Osteocyte (in vitro differentiated cells): ENCODE results near the gene MCF2L2. TPM values are rescaled to one million over a fixed set of nuclear protein-coding genes. Genes with fewer than 3 reads are reported as not detected.
A peak's percentile ranks its signal among the peaks of the same experiment; 100 is the strongest.

ENCODE experiments used
- DNase-seq: peaks from one replicate; pipeline ENCODE4 v3.0.0; 2021; ENCODE audit warnings: mixed read lengths; ENCODE audit not compliant: unreplicated experiment; ENCODE audit errors: extremely low spot score
- H3K27ac Mint-ChIP-seq: one replicate; pipeline ENCODE4 v1.8.0; 2021; ENCODE audit warnings: mild to moderate bottlenecking, mixed read lengths; ENCODE audit not compliant: unreplicated experiment
- H3K27me3 Mint-ChIP-seq: one replicate; pipeline ENCODE4 v1.8.0; 2021; ENCODE audit warnings: mixed read lengths; ENCODE audit not compliant: unreplicated experiment
- H3K36me3 Mint-ChIP-seq: one replicate; pipeline ENCODE4 v1.8.0; 2021; ENCODE audit warnings: mixed read lengths; ENCODE audit not compliant: unreplicated experiment
- H3K4me1 Mint-ChIP-seq: one replicate; pipeline ENCODE4 v1.8.0; 2021; ENCODE audit warnings: mixed read lengths; ENCODE audit not compliant: unreplicated experiment
- H3K4me3 Mint-ChIP-seq: one replicate; pipeline ENCODE4 v1.8.0; 2021; ENCODE audit warnings: mild to moderate bottlenecking, moderate library complexity, mixed read lengths; ENCODE audit not compliant: unreplicated experiment
- H3K9me3 Mint-ChIP-seq: one replicate; pipeline ENCODE4 v1.8.0; 2021; ENCODE audit warnings: mixed read lengths; ENCODE audit not compliant: unreplicated experiment
- CTCF ChIP-seq: fragments of 200-600 bp; sonication (generic); IDR thresholded peaks from 2 replicates; pipeline ENCODE4 v1.5.0; 2021; ENCODE audit warnings: antibody characterized with exemption, mild to moderate bottlenecking, moderate library complexity
- total RNA-seq: library from RNA; stranded (reverse); gene quantifications from 2 replicates; pipeline ENCODE4 v1.2.1, GENCODE V29; 2021

The MCF2L2 gene
- total RNA-seq, 1 donor from 2014 or later, result 1.7 TPM

DNA sequence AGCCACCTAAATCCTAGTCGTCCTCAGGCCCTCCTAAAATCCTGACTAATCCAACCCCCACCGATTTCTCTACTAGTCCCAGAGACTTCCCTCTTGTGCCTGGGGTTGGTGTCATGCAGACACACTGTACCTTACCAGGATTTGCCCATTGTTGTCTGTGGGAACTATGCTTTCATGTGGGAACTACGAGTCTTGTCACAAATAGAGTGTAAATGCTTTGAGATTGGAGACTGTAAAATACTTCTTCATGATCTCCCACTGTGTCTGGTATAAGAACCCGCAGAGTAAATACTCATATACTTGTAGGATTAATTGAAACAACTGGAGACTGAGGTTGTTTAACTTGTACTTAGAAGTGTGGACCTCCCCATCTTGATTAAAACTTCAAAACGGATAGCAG, 164.2 kb downstream of the MCF2L2 start:
- TF ChIP-seq CTCF, result no peak
- Mint-ChIP-seq H3K4me3 (no peak overlapping the region), H3K27ac (no peak overlapping the region), H3K4me1 (peaks cover 26% of the 10 kb centered on the region), H3K27me3 (no peaks in the 10 kb centered on the region), H3K36me3 (peaks cover 3% of the 10 kb centered on the region), H3K9me3 (no peaks in the 10 kb centered on the region)
- no peak for DNase-seq

DNA sequence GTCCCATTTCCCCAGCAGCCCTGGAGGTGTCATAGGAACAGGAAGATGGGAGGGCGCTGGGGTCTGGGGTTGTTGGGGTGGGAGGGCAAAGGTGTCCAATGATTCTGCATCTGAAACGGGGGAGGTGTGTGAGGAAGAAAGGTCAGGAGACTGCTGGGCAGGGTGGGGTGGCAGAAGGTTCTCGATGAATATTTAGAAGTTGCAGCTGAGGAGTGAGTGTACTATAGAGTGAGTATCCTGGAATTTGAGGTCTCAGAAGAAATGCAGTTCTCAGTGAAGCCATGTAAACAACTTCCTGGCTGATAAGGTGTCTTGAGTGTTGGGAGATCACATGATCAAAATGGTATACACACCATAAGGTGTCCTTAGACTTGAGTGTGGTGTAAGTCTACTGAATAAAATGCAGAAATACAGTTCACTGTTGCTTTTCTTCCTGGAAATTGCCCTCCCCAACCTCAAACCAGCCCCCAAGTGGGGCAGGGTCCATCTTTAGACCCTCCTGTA, 165.5 kb downstream of the MCF2L2 start:
- peaks cover 31% of the 10 kb centered on the region for H3K4me1 Mint-ChIP-seq
- TF ChIP-seq CTCF, result no peak
- no peak overlapping the region for H3K27ac Mint-ChIP-seq
- no peak overlapping the region for H3K4me3 Mint-ChIP-seq
- no peaks in the 10 kb centered on the region for H3K27me3 Mint-ChIP-seq
- DNase-seq, result no peak
- H3K36me3 Mint-ChIP-seq, result peaks cover 3% of the 10 kb centered on the region
- H3K9me3 Mint-ChIP-seq, result no peaks in the 10 kb centered on the region

- no peaks in the 10 kb centered on the region for H3K9me3 Mint-ChIP-seq
These were observed 167.2 kb downstream of the MCF2L2 start for GRCh38 chr3:183261151-183261724.

DNA sequence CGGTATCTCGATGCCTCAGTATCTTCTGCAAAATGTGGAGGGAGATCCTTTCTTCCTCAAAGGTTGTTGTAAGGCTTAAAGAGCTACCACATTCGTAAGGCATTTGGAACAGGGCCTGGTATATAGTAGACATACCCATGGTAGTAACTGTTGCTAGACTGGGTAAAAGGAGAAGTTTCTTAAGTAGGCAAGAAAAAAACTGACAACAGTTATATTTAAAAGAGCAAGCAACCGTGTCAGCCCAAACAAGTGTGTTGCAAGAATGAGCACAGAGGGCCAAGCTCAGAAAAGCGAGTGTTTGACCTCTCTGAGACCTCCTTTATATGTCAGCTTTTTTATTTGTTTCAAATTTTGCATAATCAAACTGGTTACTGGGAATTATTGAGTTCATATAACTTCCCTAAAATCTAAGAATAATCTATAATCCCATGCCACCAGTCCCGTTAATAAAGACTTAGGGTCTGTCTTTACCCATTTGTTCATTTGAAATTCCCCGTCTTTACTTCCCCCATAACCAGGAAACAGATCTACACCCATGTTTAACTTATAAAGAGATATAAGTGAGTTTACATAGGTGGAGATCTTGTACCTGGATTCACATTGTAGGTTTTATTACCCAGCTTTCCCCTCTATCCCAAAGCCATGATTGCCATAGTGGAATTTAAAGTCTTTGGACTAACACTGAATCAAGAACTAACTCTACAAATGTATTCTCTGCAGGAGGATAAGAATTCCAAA, 168.1 kb downstream of the MCF2L2 start:
- H3K27ac Mint-ChIP-seq, result no peak overlapping the region
- H3K9me3 Mint-ChIP-seq, result no peaks in the 10 kb centered on the region
- no peak for DNase-seq
- TF ChIP-seq CTCF, result no peak
- H3K36me3 Mint-ChIP-seq, result peaks cover 4% of the 10 kb centered on the region
- H3K27me3 Mint-ChIP-seq, result no peaks in the 10 kb centered on the region
- H3K4me3 Mint-ChIP-seq, result no peak overlapping the region
- peaks cover 43% of the 10 kb centered on the region for H3K4me1 Mint-ChIP-seq

More at GRCh38 chr3:183261151-183261724, 167.2 kb downstream of the MCF2L2 start:
- Mint-ChIP-seq H3K4me3 (no peak overlapping the region), H3K36me3 (peaks cover 4% of the 10 kb centered on the region), H3K4me1 (peaks cover 40% of the 10 kb centered on the region), H3K27me3 (no peaks in the 10 kb centered on the region), H3K27ac (peak overlapping the region; percentile 42)
- no peak for DNase-seq
- TF ChIP-seq CTCF, result no peak

DNA sequence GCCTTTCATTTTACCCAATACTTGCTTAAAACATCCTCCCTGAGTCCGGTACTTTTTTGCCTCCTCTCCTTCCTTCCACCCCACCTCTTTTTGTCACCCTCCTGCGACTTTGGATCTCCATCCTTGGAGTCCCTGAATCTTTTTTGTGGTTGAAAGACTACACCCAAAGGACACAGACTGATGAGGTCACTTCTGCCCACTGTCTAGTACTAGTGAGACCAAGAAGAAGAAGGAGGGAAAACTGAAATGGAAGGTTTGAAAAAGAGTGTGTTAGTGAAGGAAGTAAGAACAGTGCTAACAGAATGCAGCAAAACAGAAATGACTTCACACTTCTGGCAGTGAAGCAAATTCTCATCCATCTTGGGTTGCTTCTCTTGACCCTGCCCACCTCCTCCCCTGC, 168.8 kb downstream of the MCF2L2 start:
- Mint-ChIP-seq H3K9me3 (no peaks in the 10 kb centered on the region), H3K27me3 (no peaks in the 10 kb centered on the region), H3K4me1 (peaks cover 50% of the 10 kb centered on the region), H3K4me3 (no peak overlapping the region), H3K27ac (peak overlapping the region; percentile 15), H3K36me3 (peaks cover 4% of the 10 kb centered on the region)
- no peak for DNase-seq
- TF ChIP-seq CTCF, result no peak
